ENCODE results near the gene TMEM223.

Gene TMEM223

GRCh38 chr11:62788991-62789390 lies 2.8 kb downstream of the TMEM223 start:
- Histone ChIP-seq H3K4me1 (ENCODE audit: insufficient read depth, poor library complexity, severe bottlenecking) (peaks cover 9% of the 10 kb centered on the region), H3K36me3 (ENCODE audit: low read depth) (peaks cover 46% of the 10 kb centered on the region), H3K27me3 (ENCODE audit: insufficient read depth, poor library complexity, severe bottlenecking) (no peaks in the 10 kb centered on the region), H3K9me3 (ENCODE audit: severe bottlenecking) (no peaks in the 10 kb centered on the region), H3K4me3 (ENCODE audit: severe bottlenecking) (no peak overlapping the region), H3K27ac (ENCODE audit: poor library complexity, severe bottlenecking) (peak overlapping the region; percentile 90)
- ATAC-seq (ENCODE audit: low read depth) = no peak
- no peak for TF ChIP-seq CTCF (IDR thresholded peaks at IDR 0.05; ENCODE audit: poor library complexity, severe bottlenecking)
- DNase-seq (ENCODE audit: low spot score) = no peak

- Histone ChIP-seq H3K4me1 (ENCODE audit: insufficient read depth, poor library complexity, severe bottlenecking) (peaks cover 8% of the 10 kb centered on the region), H3K27me3 (ENCODE audit: insufficient read depth, poor library complexity, severe bottlenecking) (no peaks in the 10 kb centered on the region), H3K9me3 (ENCODE audit: severe bottlenecking) (no peaks in the 10 kb centered on the region), H3K36me3 (ENCODE audit: low read depth) (peaks cover 36% of the 10 kb centered on the region), H3K27ac (ENCODE audit: poor library complexity, severe bottlenecking) (peak within 1 kb of the TSS; percentile 90), H3K4me3 (ENCODE audit: severe bottlenecking) (peak within 1 kb of the TSS; percentile 89)
- ATAC-seq (ENCODE audit: low read depth) (peak; percentile 66), DNase-seq (ENCODE audit: low spot score) (peak; percentile 98)
- peak; percentile 79 for TF ChIP-seq CTCF (IDR thresholded peaks at IDR 0.05; ENCODE audit: poor library complexity, severe bottlenecking)
Observed at GRCh38 chr11:62787005-62787759, 4.6 kb downstream of the TMEM223 start, which contains the start of gene TMEM179B. Gene TMEM179B, plus strand, starts transcription at chr11:62787402. Its CDS starts 30 bp downstream, at chr11:62787432.

- H3K4me3 ChIP-seq (ENCODE audit: severe bottlenecking) = peak overlapping the region; percentile 89
- peak overlapping the region; percentile 90 for H3K27ac ChIP-seq (ENCODE audit: poor library complexity, severe bottlenecking)
- peaks cover 6% of the 10 kb centered on the region for H3K4me1 ChIP-seq (ENCODE audit: insufficient read depth, poor library complexity, severe bottlenecking)
- DNase-seq (ENCODE audit: low spot score) (peak; percentile 80), ATAC-seq (ENCODE audit: low read depth) (peak; percentile 66)
- no peaks in the 10 kb centered on the region for H3K27me3 ChIP-seq (ENCODE audit: insufficient read depth, poor library complexity, severe bottlenecking)
- H3K36me3 ChIP-seq (ENCODE audit: low read depth) = peaks cover 31% of the 10 kb centered on the region
- no peaks in the 10 kb centered on the region for H3K9me3 ChIP-seq (ENCODE audit: severe bottlenecking)
- peak; percentile 97 for TF ChIP-seq CTCF (IDR thresholded peaks at IDR 0.05; ENCODE audit: poor library complexity, severe bottlenecking)
Observed at GRCh38 chr11:62786318-62787004, 5.3 kb downstream of the TMEM223 start.

- Histone ChIP-seq H3K36me3 (ENCODE audit: low read depth) (peaks cover 18% of the 10 kb centered on the region), H3K4me3 (ENCODE audit: severe bottlenecking) (no peak overlapping the region), H3K4me1 (ENCODE audit: insufficient read depth, poor library complexity, severe bottlenecking) (no peaks in the 10 kb centered on the region), H3K9me3 (ENCODE audit: severe bottlenecking) (no peaks in the 10 kb centered on the region), H3K27me3 (ENCODE audit: insufficient read depth, poor library complexity, severe bottlenecking) (no peaks in the 10 kb centered on the region), H3K27ac (ENCODE audit: poor library complexity, severe bottlenecking) (no peak overlapping the region)
- no peak for ATAC-seq (ENCODE audit: low read depth)
- DNase-seq (ENCODE audit: low spot score) = no peak
- TF ChIP-seq CTCF (IDR thresholded peaks at IDR 0.05; ENCODE audit: poor library complexity, severe bottlenecking) = no peak
Observed at GRCh38 chr11:62782753-62783152, 9.1 kb downstream of the TMEM223 start.
